ENCODE data around the gene DDN.
A peak's percentile ranks its signal among the peaks of the same experiment; 100 is the strongest.

Gene DDN

DNA sequence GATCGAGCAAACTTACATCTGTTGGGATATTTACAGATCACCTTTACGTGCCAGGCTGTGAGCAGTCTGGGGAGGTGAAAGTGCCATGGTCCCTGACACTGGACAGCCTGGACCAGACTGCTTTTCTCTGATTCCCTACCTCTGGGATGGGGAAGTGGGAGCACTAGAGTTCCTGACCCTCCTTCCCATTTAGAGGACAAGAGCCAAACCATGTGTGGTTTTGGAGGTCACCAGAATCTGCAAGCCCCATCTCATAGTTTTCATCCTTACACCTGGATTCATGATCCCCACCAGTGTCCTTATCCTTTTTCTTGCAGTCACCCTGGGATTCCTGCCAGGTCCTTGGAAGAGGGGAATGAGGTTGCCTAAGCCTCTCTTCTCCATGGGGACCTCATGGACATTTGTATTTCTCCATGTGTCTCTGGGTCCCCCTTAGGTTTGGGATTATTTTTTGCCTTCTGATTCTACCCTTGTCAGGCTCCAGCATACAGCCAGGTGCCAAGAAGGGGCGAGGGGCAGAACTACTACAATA is 26.2 kb downstream of the DDN start:
- Histone ChIP-seq H3K9me3 (ENCODE audit: insufficient read depth, low read depth, low read length) (peaks cover 3% of the 10 kb centered on the region), H3K4me3 (ENCODE audit: low read depth, low read length) (no peak overlapping the region), H3K79me2 (ENCODE audit: control insufficient read depth, insufficient read depth, low read length, poor library complexity) (no peaks in the 10 kb centered on the region), H3K18ac (ENCODE audit: low read length) (no peak overlapping the region), H4K91ac (ENCODE audit: low read depth, low read length) (no peak overlapping the region), H3K14ac (ENCODE audit: low read length) (no peak overlapping the region), H3K27ac (ENCODE audit: low read depth, low read length) (no peak overlapping the region), H2AK5ac (ENCODE audit: low read length) (no peak overlapping the region), H3K4me2 (ENCODE audit: low read length) (no peak overlapping the region), H2BK5ac (ENCODE audit: low read depth, low read length, poor library complexity) (no peak overlapping the region), H3K4ac (ENCODE audit: low read depth, low read length) (no peak overlapping the region), H3K79me1 (ENCODE audit: low read length) (no peaks in the 10 kb centered on the region), H3K9ac (ENCODE audit: low read length) (no peak overlapping the region), H2BK12ac (ENCODE audit: low read length) (no peak overlapping the region), H4K12ac (ENCODE audit: low read depth, low read length) (no peak overlapping the region), H3K36me3 (ENCODE audit: control insufficient read depth in 1 of 2, insufficient read depth in 2 of 2, low read length in 2 of 2) (no peaks in the 10 kb centered on the region), H3K23ac (ENCODE audit: low read length) (no peak overlapping the region), H2BK120ac (ENCODE audit: insufficient read depth, low read length, poor library complexity) (no peak overlapping the region), H3K27me3 (ENCODE audit: insufficient read depth, low read length) (peaks cover 68% of the 10 kb centered on the region), H4K8ac (ENCODE audit: low read depth, low read length) (no peak overlapping the region), H2AFZ (ENCODE audit: insufficient read depth, low read length, poor library complexity) (no peak overlapping the region), H3K4me1 (ENCODE audit: control insufficient read depth in 1 of 2, insufficient read depth in 2 of 2, low read length in 2 of 2) (peaks cover 5 to 23% of the 10 kb centered on the region in 2 experiments)
- no CpG with 5 or more reads among the region's 3 CpGs for WGBS (ENCODE audit: extremely low coverage, insufficient coverage, insufficient read length)
- no peak for DNase-seq

GRCh38 chr12:48972213-48972951 is 26.8 kb downstream of the DDN start:
- H3K14ac ChIP-seq (ENCODE audit: low read length) = no peak overlapping the region

DNA sequence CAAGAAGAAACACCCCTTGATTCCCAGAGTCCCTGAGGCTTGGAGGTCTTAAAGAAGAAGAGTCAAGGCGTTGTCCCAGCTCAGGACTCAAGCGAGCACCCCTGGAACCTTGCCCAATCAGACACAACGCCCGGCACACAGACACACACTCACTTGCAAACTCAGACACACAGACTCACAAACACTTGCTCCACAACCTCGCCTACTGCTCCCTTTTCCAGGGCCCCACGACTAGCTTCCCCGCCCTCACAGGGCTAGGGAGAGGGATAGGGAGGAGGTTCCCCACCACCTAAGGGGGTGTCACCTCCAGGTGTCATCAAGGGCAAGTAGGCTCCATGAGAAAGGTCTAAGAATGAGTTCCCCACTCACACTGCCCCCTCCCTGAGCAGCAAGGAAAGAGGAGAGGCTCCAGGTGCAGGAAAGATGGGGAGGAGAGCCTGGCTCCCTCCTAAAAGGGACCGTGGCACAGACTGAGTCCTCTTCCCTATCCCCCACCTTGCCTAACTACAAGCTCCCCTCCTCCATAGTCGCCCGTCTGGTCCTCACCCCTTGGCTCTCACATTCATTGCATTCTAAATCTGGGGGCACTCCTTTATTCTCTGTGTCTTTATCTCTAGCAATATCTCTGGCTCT is 28.4 kb downstream of the DDN start:
- Histone ChIP-seq H3K27ac (ENCODE audit: low read depth, low read length) (no peak overlapping the region), H2BK5ac (ENCODE audit: low read depth, low read length, poor library complexity) (no peak overlapping the region), H2AFZ (ENCODE audit: insufficient read depth, low read length, poor library complexity) (no peak overlapping the region), H3K4me1 (ENCODE audit: control insufficient read depth in 1 of 2, insufficient read depth in 2 of 2, low read length in 2 of 2) (peaks cover 5 to 16% of the 10 kb centered on the region in 2 experiments), H4K8ac (ENCODE audit: low read depth, low read length) (no peak overlapping the region), H3K18ac (ENCODE audit: low read length) (no peak overlapping the region), H2AK5ac (ENCODE audit: low read length) (no peak overlapping the region), H3K36me3 (ENCODE audit: control insufficient read depth in 1 of 2, insufficient read depth in 2 of 2, low read length in 2 of 2) (no peaks in the 10 kb centered on the region), H3K9me3 (ENCODE audit: insufficient read depth, low read depth, low read length) (peaks cover 3% of the 10 kb centered on the region), H3K79me1 (ENCODE audit: low read length) (no peaks in the 10 kb centered on the region), H4K91ac (ENCODE audit: low read depth, low read length) (no peak overlapping the region), H3K4me2 (ENCODE audit: low read length) (peak overlapping the region; percentile 63), H3K9ac (ENCODE audit: low read length) (no peak overlapping the region), H3K27me3 (ENCODE audit: insufficient read depth, low read length) (peaks cover 52% of the 10 kb centered on the region), H3K79me2 (ENCODE audit: control insufficient read depth, insufficient read depth, low read length, poor library complexity) (no peaks in the 10 kb centered on the region), H3K23ac (ENCODE audit: low read length) (no peak overlapping the region), H4K12ac (ENCODE audit: low read depth, low read length) (no peak overlapping the region), H2BK120ac (ENCODE audit: insufficient read depth, low read length, poor library complexity) (no peak overlapping the region), H2BK12ac (ENCODE audit: low read length) (no peak overlapping the region), H3K4me3 (ENCODE audit: low read depth, low read length) (no peak overlapping the region), H3K4ac (ENCODE audit: low read depth, low read length) (no peak overlapping the region), H3K14ac (ENCODE audit: low read length) (no peak overlapping the region)
- WGBS (ENCODE audit: extremely low coverage, insufficient coverage, insufficient read length) = no CpG with 5 or more reads among the region's 10 CpGs
- no peak for DNase-seq

More at GRCh38 chr12:48972213-48972951, 26.8 kb downstream of the DDN start:
- no peaks in the 10 kb centered on the region for H3K79me1 ChIP-seq (ENCODE audit: low read length)
- H3K23ac ChIP-seq (ENCODE audit: low read length) = no peak overlapping the region
- H3K79me2 ChIP-seq (ENCODE audit: control insufficient read depth, insufficient read depth, low read length, poor library complexity) = no peaks in the 10 kb centered on the region
- no peak overlapping the region for H4K8ac ChIP-seq (ENCODE audit: low read depth, low read length)
- H3K36me3 ChIP-seq (ENCODE audit: control insufficient read depth in 1 of 2, insufficient read depth in 2 of 2, low read length in 2 of 2) = no peaks in the 10 kb centered on the region
- no peak overlapping the region for H3K9ac ChIP-seq (ENCODE audit: low read length)
- DNase-seq = peak; percentile 30 to 31
- peaks cover 3% of the 10 kb centered on the region for H3K9me3 ChIP-seq (ENCODE audit: insufficient read depth, low read depth, low read length)
- H4K91ac ChIP-seq (ENCODE audit: low read depth, low read length) = no peak overlapping the region
- H3K4ac ChIP-seq (ENCODE audit: low read depth, low read length) = no peak overlapping the region
- no peak overlapping the region for H2BK120ac ChIP-seq (ENCODE audit: insufficient read depth, low read length, poor library complexity)
- H2AFZ ChIP-seq (ENCODE audit: insufficient read depth, low read length, poor library complexity) = no peak overlapping the region
- peaks cover 62% of the 10 kb centered on the region for H3K27me3 ChIP-seq (ENCODE audit: insufficient read depth, low read length)
- no peak overlapping the region for H4K12ac ChIP-seq (ENCODE audit: low read depth, low read length)
- H2BK5ac ChIP-seq (ENCODE audit: low read depth, low read length, poor library complexity) = no peak overlapping the region
- no peak overlapping the region for H3K4me3 ChIP-seq (ENCODE audit: low read depth, low read length)
- no peak overlapping the region for H3K27ac ChIP-seq (ENCODE audit: low read depth, low read length)
- no CpG with 5 or more reads among the region's 23 CpGs for WGBS (ENCODE audit: extremely low coverage, insufficient coverage, insufficient read length)
- H3K18ac ChIP-seq (ENCODE audit: low read length) = no peak overlapping the region
- H2AK5ac ChIP-seq (ENCODE audit: low read length) = no peak overlapping the region
- no peak overlapping the region for H2BK12ac ChIP-seq (ENCODE audit: low read length)
- peaks cover 5 to 18% of the 10 kb centered on the region in 2 experiments for H3K4me1 ChIP-seq (ENCODE audit: control insufficient read depth in 1 of 2, insufficient read depth in 2 of 2, low read length in 2 of 2)
- no peak overlapping the region for H3K4me2 ChIP-seq (ENCODE audit: low read length)

- H3K4me2 ChIP-seq (ENCODE audit: low read length) = peak overlapping the region; percentile 63
- H3K9ac ChIP-seq (ENCODE audit: low read length) = no peak overlapping the region
- no peak overlapping the region for H2AK5ac ChIP-seq (ENCODE audit: low read length)
- H2AFZ ChIP-seq (ENCODE audit: insufficient read depth, low read length, poor library complexity) = no peak overlapping the region
- peaks cover 3% of the 10 kb centered on the region for H3K9me3 ChIP-seq (ENCODE audit: insufficient read depth, low read depth, low read length)
- H3K79me2 ChIP-seq (ENCODE audit: control insufficient read depth, insufficient read depth, low read length, poor library complexity) = no peaks in the 10 kb centered on the region
- no peak overlapping the region for H3K27ac ChIP-seq (ENCODE audit: low read depth, low read length)
- no peak overlapping the region for H4K91ac ChIP-seq (ENCODE audit: low read depth, low read length)
- peaks cover 5 to 16% of the 10 kb centered on the region in 2 experiments for H3K4me1 ChIP-seq (ENCODE audit: control insufficient read depth in 1 of 2, insufficient read depth in 2 of 2, low read length in 2 of 2)
- no peak overlapping the region for H3K4ac ChIP-seq (ENCODE audit: low read depth, low read length)
- H4K8ac ChIP-seq (ENCODE audit: low read depth, low read length) = no peak overlapping the region
- no peak overlapping the region for H3K14ac ChIP-seq (ENCODE audit: low read length)
- no peak overlapping the region for H3K23ac ChIP-seq (ENCODE audit: low read length)
- H3K18ac ChIP-seq (ENCODE audit: low read length) = no peak overlapping the region
- H3K27me3 ChIP-seq (ENCODE audit: insufficient read depth, low read length) = peaks cover 47% of the 10 kb centered on the region
- no peak overlapping the region for H2BK12ac ChIP-seq (ENCODE audit: low read length)
- H3K36me3 ChIP-seq (ENCODE audit: control insufficient read depth in 1 of 2, insufficient read depth in 2 of 2, low read length in 2 of 2) = no peaks in the 10 kb centered on the region
- H2BK120ac ChIP-seq (ENCODE audit: insufficient read depth, low read length, poor library complexity) = no peak overlapping the region
- H3K4me3 ChIP-seq (ENCODE audit: low read depth, low read length) = peak overlapping the region; percentile 50
- H2BK5ac ChIP-seq (ENCODE audit: low read depth, low read length, poor library complexity) = no peak overlapping the region
- no CpG with 5 or more reads among the region's 77 CpGs for WGBS (ENCODE audit: extremely low coverage, insufficient coverage, insufficient read length)
- DNase-seq = peak in 1 of 2 donors; percentile 22
- H4K12ac ChIP-seq (ENCODE audit: low read depth, low read length) = no peak overlapping the region
- no peaks in the 10 kb centered on the region for H3K79me1 ChIP-seq (ENCODE audit: low read length)
These were observed 29.1 kb downstream of the DDN start for GRCh38 chr12:48969833-48970701.

All from trophoblast cell (in vitro differentiated cells and primary cell).